HCT116 (cell line): ENCODE measurements around the gene RAB40C. TPM values are rescaled to one million over a fixed set of nuclear protein-coding genes. Genes with fewer than 3 reads are reported as not detected.

ENCODE experiments used
- ATAC-seq: fragments of 200-7000 bp; cut with Tn5 transposase; 2 replicates; pipeline ENCODE4 v1.9.1; 2020; ENCODE audit warnings: mild to moderate bottlenecking, moderate library complexity
- BruUV-seq: library from RNA; stranded (reverse); fragments of 400-500 nt; replicated peaks from 2 replicates; lab custom pipeline; 2021; lab: Mats Ljungman, UMichigan
- CTCF ChIA-PET: fragments of 300-600 bp; sonication (Branson Sonifier 250); formaldehyde crosslinking; loops from one replicate; lab custom pipeline; 2021; ENCODE audit warnings: antibody characterized with exemption; lab: Charles Lee
- POLR2A ChIA-PET: fragments of 300-600, 350-600 bp; sonication (Branson Sonifier 250); formaldehyde crosslinking; loops from one replicate; lab custom pipeline; 2021; ENCODE audit warnings: antibody characterized with exemption; lab: Charles Lee
- RAD21 ChIA-PET, 2 experiments: fragments of 300-600 bp; sonication (Branson Sonifier 250); formaldehyde crosslinking; loops; one replicate each; lab custom pipeline; 2023; ENCODE audit warnings: low total read pairs in 2 of 2; ENCODE audit not compliant: uncharacterized antibody in 2 of 2, unreplicated experiment in 2 of 2, low non-redundant PET in 1 of 2; lab: Charles Lee
- DNase-seq: peaks from one replicate; pipeline ENCODE4 v3.0.0-alpha.2; 2010; ENCODE audit warnings: low read depth, low spot score
- H2AFZ ChIP-seq: fragments of 200-600 bp; shearing (Covaris generic), sonication (generic); 2 replicates; pipeline ENCODE4 v1.6.1; 2017; ENCODE audit warnings: low read depth, mixed run types, mixed read lengths, antibody characterized with exemption, low read length; ENCODE audit not compliant: poor library complexity, severe bottlenecking
- H3K27ac ChIP-seq: 2 replicates; pipeline ENCODE4 v1.5.1; 2012; ENCODE audit warnings: low read depth, low read length
- H3K27me3 ChIP-seq: fragments of 200-600 bp; sonication (generic); 2 replicates; pipeline ENCODE4 v1.6.1; 2016; ENCODE audit warnings: mixed run types, low read length, mixed read lengths; ENCODE audit not compliant: insufficient read depth
- H3K36me3 ChIP-seq, 2 experiments: fragments of 200-500 bp in 1 of 2; fragments of 200-600 bp in 1 of 2; sonication (Bioruptor generic) in 1 of 2; sonication (generic) in 1 of 2; 2 replicates each; pipeline versions ENCODE4 v1.5.1 to v1.6.1; 2014 to 2016; ENCODE audit warnings: low read length in 2 of 2, inconsistent platforms in 1 of 2, mixed read lengths in 1 of 2, mixed run types in 1 of 2; ENCODE audit not compliant: insufficient read depth in 2 of 2, control insufficient read depth in 1 of 2
- H3K4me1 ChIP-seq, 2 experiments: fragments of 200-600 bp in 1 of 2; sonication (generic) in 1 of 2; 2 replicates each; pipeline versions ENCODE4 v1.5.1 to v1.6.1; 2012 to 2017; ENCODE audit warnings: low read length in 2 of 2, inconsistent platforms in 1 of 2, mild to moderate bottlenecking in 1 of 2, mixed read lengths in 1 of 2, mixed run types in 1 of 2, moderate library complexity in 1 of 2; ENCODE audit not compliant: insufficient read depth in 2 of 2, control insufficient read depth in 1 of 2
- H3K4me2 ChIP-seq: fragments of 200-600 bp; sonication (generic); 2 replicates; pipeline ENCODE4 v1.6.1; 2017; ENCODE audit warnings: mixed run types, low read length, mixed read lengths
- H3K4me3 ChIP-seq, 2 experiments: fragments of 200-600 bp in 1 of 2; sonication (generic) in 1 of 2; replicated peaks in 1 of 2; 2 replicates each; pipeline ENCODE4 v1.5.1; 2011 to 2016; ENCODE audit warnings: low read length in 2 of 2, control low read depth in 1 of 2, low read depth in 1 of 2, mild to moderate bottlenecking in 1 of 2, mixed read lengths in 1 of 2, mixed run types in 1 of 2
- H3K79me2 ChIP-seq: fragments of 200-600 bp; sonication (generic); 2 replicates; pipeline ENCODE4 v1.6.1; 2017; ENCODE audit warnings: mild to moderate bottlenecking, mixed run types, low read length, moderate library complexity, mixed read lengths; ENCODE audit not compliant: insufficient read depth
- H3K9ac ChIP-seq: fragments of 200-600 bp; sonication (generic); 2 replicates; pipeline ENCODE4 v1.6.1; 2016; ENCODE audit warnings: low read length, mixed read lengths
- H3K9me2 ChIP-seq: fragments of 200-600 bp; sonication (generic), shearing (Covaris generic); 2 replicates; pipeline ENCODE4 v1.6.1; 2017; ENCODE audit warnings: mixed run types, mild to moderate bottlenecking, moderate library complexity; ENCODE audit not compliant: insufficient read depth
- H3K9me3 ChIP-seq, 2 experiments: fragments of 200-500 bp in 1 of 2; fragments of 200-600 bp in 1 of 2; sonication (Bioruptor generic) in 1 of 2; sonication (generic) in 1 of 2; 2 replicates each; pipeline ENCODE4 v1.6.1; 2014 to 2017; ENCODE audit warnings: low read length in 2 of 2, mixed read lengths in 2 of 2, inconsistent platforms in 1 of 2, low read depth in 1 of 2, mild to moderate bottlenecking in 1 of 2, mixed run types in 1 of 2, moderate library complexity in 1 of 2; ENCODE audit not compliant: control insufficient read depth in 1 of 2, insufficient read depth in 1 of 2
- H4K20me1 ChIP-seq: fragments of 200-600 bp; sonication (generic), shearing (Covaris generic); 2 replicates; pipeline ENCODE4 v1.6.1; 2017; ENCODE audit warnings: mixed run types, mild to moderate bottlenecking, moderate library complexity; ENCODE audit not compliant: insufficient read depth
- ATF3 ChIP-seq: IDR thresholded peaks from 2 replicates; pipeline ENCODE4 v1.6.1; 2012
- CTCF ChIP-seq, 3 experiments: fragments of 200-600 bp in 1 of 3; sonication (generic) in 1 of 3; IDR thresholded peaks in 2 of 3; conservative IDR thresholded peaks in 1 of 3; 2 replicates each; pipeline ENCODE4 v1.5.1; 2012 to 2017; ENCODE audit warnings: low read depth in 2 of 3, low read length in 2 of 3, antibody characterized with exemption in 1 of 3, borderline replicate concordance in 1 of 3, control low read depth in 1 of 3, mild to moderate bottlenecking in 1 of 3, mixed read lengths in 1 of 3, mixed run types in 1 of 3, moderate library complexity in 1 of 3; ENCODE audit not compliant: insufficient read depth in 1 of 3
- EZH2phosphoT487 ChIP-seq: fragments of 200-600 bp; IDR thresholded peaks from 2 replicates; pipeline ENCODE4 v1.6.1; 2018; ENCODE audit warnings: antibody characterized with exemption, borderline replicate concordance
- POLR2AphosphoS5 ChIP-seq: IDR thresholded peaks from 2 replicates; pipeline ENCODE4 v1.6.1; 2011; ENCODE audit warnings: mild to moderate bottlenecking, low read depth, low read length, moderate library complexity
- SIN3A ChIP-seq: IDR thresholded peaks from 2 replicates; pipeline ENCODE4 v1.6.1; 2012; ENCODE audit warnings: low read depth
- SRF ChIP-seq: IDR thresholded peaks from 2 replicates; pipeline ENCODE4 v1.6.1; 2012; ENCODE audit warnings: low read depth
- TCF7L2 ChIP-seq: IDR thresholded peaks from 2 replicates; pipeline ENCODE4 v1.7.0; 2011; ENCODE audit warnings: borderline replicate concordance, inconsistent platforms; ENCODE audit not compliant: insufficient read depth, insufficient read length; ENCODE audit errors: extremely low read depth
- YY1 ChIP-seq: IDR thresholded peaks from 2 replicates; pipeline ENCODE4 v1.6.1; 2011; ENCODE audit warnings: low read length, low read depth, moderate library complexity, mild to moderate bottlenecking; ENCODE audit not compliant: insufficient replicate concordance; ENCODE audit errors: extremely low read depth
- ZFX ChIP-seq: fragments of 450-650 bp; IDR thresholded peaks from 2 replicates; pipeline ENCODE4 v1.6.1; 2017
- ZNF274 ChIP-seq: fragments of 200-500 bp; sonication (Bioruptor generic); IDR thresholded peaks from 2 replicates; pipeline ENCODE4 v1.6.1; 2014; ENCODE audit warnings: mild to moderate bottlenecking, low read depth, low read length, inconsistent platforms
- intact Hi-C: fragments of 100-400 bp; cut with micrococcal nuclease; formaldehyde crosslinking; loops from 2 replicates; pipeline ENCODE4 v1.10.0; 2022
- total RNA-seq: library from RNA; stranded (reverse); gene quantifications from one replicate; pipeline ENCODE4 v1.2.1, GENCODE V29; 2021; ENCODE audit not compliant: unreplicated experiment

RAB40C gene
- total RNA-seq, 1 experiment from 2014 or later, result 14.1 TPM

- TF ChIP-seq EZH2phosphoT487 (no peak), TCF7L2 (no peak), YY1 (no peak), ZFX (no peak), ZNF274 (no peak), SRF (no peak), SIN3A (no peak), CTCF (IDR thresholded peaks at IDR 0.05 in 2 of 3, conservative IDR thresholded peaks at IDR 0.05 in 1 of 3; ENCODE audit: borderline replicate concordance in 1 of 3, insufficient read depth in 1 of 3, low read depth in 2 of 3, low read length in 2 of 3) (no peak), ATF3 (no peak), POLR2AphosphoS5 (no peak)
- Histone ChIP-seq H3K36me3 (peaks cover 0 to 4% of the 10 kb centered on the region in 2 experiments; a peak in 1 of 4 replicates), H3K79me2 (peaks cover 26% of the 10 kb centered on the region), H3K9me3 (no peaks in the 10 kb centered on the region), H2AFZ (no peak overlapping the region), H3K9ac (no peak overlapping the region), H3K27ac (no peak overlapping the region), H3K4me3 (no peak overlapping the region), H3K9me2 (no peaks in the 10 kb centered on the region), H3K4me2 (no peak overlapping the region), H3K4me1 (peaks cover 0 to 9% of the 10 kb centered on the region in 2 experiments; a peak in 1 of 4 replicates), H3K27me3 (no peaks in the 10 kb centered on the region), H4K20me1 (no peaks in the 10 kb centered on the region)
- RAD21 ChIA-PET, result no interaction called here
- ATAC-seq (no peak), DNase-seq (no peak)
- intact Hi-C loops, result no loop called here
- BruUV-seq, result no TSS peak
- POLR2A ChIA-PET, result no interaction called here
- CTCF ChIA-PET, result no interaction called here
These were observed 82.5 kb downstream of the RAB40C start for GRCh38 chr16:672371-672770.
